Neuronal stem cell (in vitro differentiated cells): Measurements from ENCODE around the gene RBFOX2.

ENCODE experiments used
- DNase-seq: peaks from one replicate; pipeline ENCODE4 v3.0.0-alpha.2; 2013; ENCODE audit warnings: low spot score
- H2AFZ ChIP-seq: one replicate; pipeline ENCODE4 v1.6.1; 2013; ENCODE audit warnings: mild to moderate bottlenecking, low read length, inconsistent platforms
- H2AK5ac ChIP-seq: 2 replicates; pipeline ENCODE4 v1.6.1; 2013; ENCODE audit warnings: low read depth, mild to moderate bottlenecking, inconsistent platforms, low read length, moderate library complexity, mixed read lengths
- H2BK120ac ChIP-seq: 2 replicates; pipeline ENCODE4 v1.6.1; 2013; ENCODE audit warnings: low read depth, mild to moderate bottlenecking, inconsistent platforms, low read length, moderate library complexity, mixed read lengths
- H2BK12ac ChIP-seq: one replicate; pipeline ENCODE4 v1.6.1; 2013; ENCODE audit warnings: low read length, inconsistent platforms
- H2BK15ac ChIP-seq: 2 replicates; pipeline ENCODE4 v1.6.1; 2013; ENCODE audit warnings: mild to moderate bottlenecking, low read length, inconsistent platforms, mixed read lengths
- H2BK5ac ChIP-seq: one replicate; pipeline ENCODE4 v1.6.1; 2013; ENCODE audit warnings: inconsistent platforms, mild to moderate bottlenecking, low read length, moderate library complexity
- H3K14ac ChIP-seq: one replicate; pipeline ENCODE4 v1.6.1; 2013; ENCODE audit warnings: low read length, inconsistent platforms
- H3K18ac ChIP-seq: 2 replicates; pipeline ENCODE4 v1.6.1; 2013; ENCODE audit warnings: low read length, inconsistent platforms
- H3K23ac ChIP-seq: 2 replicates; pipeline ENCODE4 v1.6.1; 2013; ENCODE audit warnings: low read depth, mild to moderate bottlenecking, mixed read lengths, low read length, inconsistent platforms; ENCODE audit not compliant: poor library complexity
- H3K27ac ChIP-seq: replicated peaks from 3 replicates; pipeline ENCODE4 v1.5.1; 2013; ENCODE audit warnings: low read length, inconsistent platforms
- H3K27me3 ChIP-seq, 3 experiments: 2 replicates each; pipeline ENCODE4 v1.6.1; 2013; ENCODE audit warnings: low read length in 3 of 3, mild to moderate bottlenecking in 2 of 3, inconsistent platforms in 1 of 3, low read depth in 1 of 3, mixed read lengths in 1 of 3, moderate library complexity in 1 of 3; ENCODE audit not compliant: control insufficient read depth in 3 of 3, insufficient read depth in 3 of 3
- H3K36me3 ChIP-seq, 2 donors: replicated peaks in 1 of 2; 2 replicates each; pipeline ENCODE4 v1.6.1; 2013; ENCODE audit warnings: low read length in 2 of 2; ENCODE audit not compliant: control insufficient read depth in 2 of 2, insufficient read depth in 2 of 2
- H3K4ac ChIP-seq: 2 replicates; pipeline ENCODE4 v1.6.1; 2013; ENCODE audit warnings: inconsistent platforms, mild to moderate bottlenecking, low read length, moderate library complexity
- H3K4me1 ChIP-seq, 2 donors: 1 replicate in 1 of 2; 2 replicates in 1 of 2; pipeline ENCODE4 v1.6.1; 2013; ENCODE audit warnings: low read length in 2 of 2, low read depth in 1 of 2; ENCODE audit not compliant: control insufficient read depth in 2 of 2, insufficient read depth in 1 of 2
- H3K4me2 ChIP-seq: one replicate; pipeline ENCODE4 v1.6.1; 2013; ENCODE audit warnings: mild to moderate bottlenecking, low read length, inconsistent platforms; ENCODE audit not compliant: insufficient read depth, poor library complexity, severe bottlenecking
- H3K4me3 ChIP-seq, 2 donors: 2 replicates each; pipeline ENCODE4 v1.5.1; 2013; ENCODE audit warnings: low read length in 2 of 2, mild to moderate bottlenecking in 2 of 2, inconsistent platforms in 1 of 2, moderate library complexity in 1 of 2
- H3K79me1 ChIP-seq: one replicate; pipeline ENCODE4 v1.6.1; 2013; ENCODE audit warnings: low read depth, mild to moderate bottlenecking, inconsistent platforms, low read length, moderate library complexity
- H3K9ac ChIP-seq: one replicate; pipeline ENCODE4 v1.6.1; 2013; ENCODE audit warnings: mild to moderate bottlenecking, low read depth, low read length, inconsistent platforms; ENCODE audit not compliant: poor library complexity
- H3K9me3 ChIP-seq, 2 donors: replicated peaks in 1 of 2; 2 replicates each; pipeline versions ENCODE3 to v1.6.1; 2013; ENCODE audit warnings: low read length in 2 of 2, mild to moderate bottlenecking in 2 of 2, inconsistent platforms in 1 of 2, low read depth in 1 of 2, mixed read lengths in 1 of 2, moderate library complexity in 1 of 2; ENCODE audit not compliant: control insufficient read depth in 2 of 2, insufficient read depth in 1 of 2
- H4K8ac ChIP-seq: one replicate; pipeline ENCODE4 v1.6.1; 2013; ENCODE audit warnings: low read depth, mild to moderate bottlenecking, inconsistent platforms, low read length, moderate library complexity
- H4K91ac ChIP-seq: one replicate; pipeline ENCODE4 v1.6.1; 2013; ENCODE audit warnings: low read length, low read depth, mild to moderate bottlenecking, inconsistent platforms; ENCODE audit not compliant: poor library complexity
- WGBS, 2 donors: extraction: QIAGEN DNeasy Blood & Tissue Kit; methylation state at CpG; one replicate each; pipeline ENCODE4 v1.1.7; 2013; ENCODE audit warnings: missing lambda C conversion rate in 2 of 2, mixed read lengths in 1 of 2; ENCODE audit not compliant: insufficient read length in 2 of 2, insufficient replicate concordance in 1 of 2; ENCODE audit errors: extremely low coverage in 2 of 2; 5-methylcytosine and 5-hydroxymethylcytosine counted together

The RBFOX2 gene

DNA sequence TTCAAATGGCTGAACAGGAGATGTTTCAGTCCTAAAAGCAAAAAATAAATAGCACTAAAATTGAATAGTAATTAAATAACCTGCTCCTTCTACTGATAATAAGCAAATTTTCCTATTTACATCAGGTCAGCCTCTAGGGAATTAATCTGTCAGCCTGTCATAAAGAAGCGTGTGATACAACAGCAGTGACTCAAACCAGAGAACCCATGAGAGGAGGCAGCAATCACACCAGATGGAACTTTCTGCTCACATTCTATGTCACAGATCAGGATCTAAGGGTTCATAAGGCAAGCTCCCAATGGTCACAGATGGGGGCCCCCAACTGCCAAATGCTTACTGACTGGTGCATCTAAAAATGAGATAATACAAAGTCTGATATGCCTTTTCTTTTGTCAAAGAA lies 41.1 kb downstream of the RBFOX2 start:
- Histone ChIP-seq H2AK5ac (no peak overlapping the region), H3K4me3 (no peak overlapping the region), H2BK15ac (no peak overlapping the region), H3K36me3 (peaks cover 0 to 19% of the 10 kb centered on the region in 2 donors), H3K9ac (no peak overlapping the region), H2BK12ac (no peak overlapping the region), H3K79me1 (peaks cover 2% of the 10 kb centered on the region), H3K4me2 (no peak overlapping the region), H4K91ac (no peak overlapping the region), H3K23ac (no peak overlapping the region), H3K27ac (no peak overlapping the region), H3K14ac (no peak overlapping the region), H2AFZ (no peak overlapping the region), H3K4me1 (peaks cover 0 to 16% of the 10 kb centered on the region in 2 donors), H4K8ac (no peak overlapping the region), H3K4ac (no peak overlapping the region), H3K27me3 (no peaks in the 10 kb centered on the region), H2BK5ac (no peak overlapping the region), H2BK120ac (no peak overlapping the region), H3K9me3 (no peaks in the 10 kb centered on the region), H3K18ac (no peak overlapping the region)
- no CpG with 5 or more reads among the region's 1 CpG for WGBS, 2 donors
- no peak for DNase-seq

DNA sequence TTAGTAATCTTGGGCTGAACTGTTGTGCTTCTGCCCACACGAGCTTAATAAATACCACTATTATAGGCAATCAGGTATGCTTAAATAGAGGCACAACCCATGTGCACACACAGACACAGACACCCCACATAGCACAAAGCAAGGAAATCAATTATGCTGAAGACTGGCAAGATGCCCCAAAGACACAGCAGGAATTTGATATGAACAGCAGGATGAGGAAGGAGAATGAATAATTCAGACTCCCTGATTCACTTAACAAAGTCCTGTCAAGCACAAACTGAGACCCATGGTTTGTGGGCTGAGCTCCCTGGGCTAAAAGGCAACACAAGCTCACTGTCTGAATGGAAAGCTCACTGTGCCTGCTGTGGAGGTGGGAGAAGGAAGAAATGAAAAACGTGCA lies 42.5 kb downstream of the RBFOX2 start:
- H3K9ac ChIP-seq, result no peak overlapping the region
- no peak overlapping the region for H3K4me3 ChIP-seq
- H2AFZ ChIP-seq, result no peak overlapping the region
- H2BK120ac ChIP-seq, result no peak overlapping the region
- peaks cover 0 to 11% of the 10 kb centered on the region in 2 donors for H3K36me3 ChIP-seq
- no peak overlapping the region for H3K4ac ChIP-seq
- H3K4me1 ChIP-seq, result peaks cover 6 to 16% of the 10 kb centered on the region in 2 donors
- no peak overlapping the region for H3K4me2 ChIP-seq
- no peak overlapping the region for H3K23ac ChIP-seq
- WGBS, 2 donors, result no CpG with 5 or more reads among the region's 2 CpGs
- no peak overlapping the region for H2BK15ac ChIP-seq
- H4K91ac ChIP-seq, result no peak overlapping the region
- no peak overlapping the region for H3K27ac ChIP-seq
- peaks cover 2% of the 10 kb centered on the region for H3K79me1 ChIP-seq
- H2AK5ac ChIP-seq, result no peak overlapping the region
- DNase-seq, result no peak
- no peaks in the 10 kb centered on the region for H3K27me3 ChIP-seq
- no peaks in the 10 kb centered on the region for H3K9me3 ChIP-seq
- no peak overlapping the region for H2BK12ac ChIP-seq
- no peak overlapping the region for H2BK5ac ChIP-seq
- H3K18ac ChIP-seq, result no peak overlapping the region
- no peak overlapping the region for H4K8ac ChIP-seq
- H3K14ac ChIP-seq, result no peak overlapping the region

DNA sequence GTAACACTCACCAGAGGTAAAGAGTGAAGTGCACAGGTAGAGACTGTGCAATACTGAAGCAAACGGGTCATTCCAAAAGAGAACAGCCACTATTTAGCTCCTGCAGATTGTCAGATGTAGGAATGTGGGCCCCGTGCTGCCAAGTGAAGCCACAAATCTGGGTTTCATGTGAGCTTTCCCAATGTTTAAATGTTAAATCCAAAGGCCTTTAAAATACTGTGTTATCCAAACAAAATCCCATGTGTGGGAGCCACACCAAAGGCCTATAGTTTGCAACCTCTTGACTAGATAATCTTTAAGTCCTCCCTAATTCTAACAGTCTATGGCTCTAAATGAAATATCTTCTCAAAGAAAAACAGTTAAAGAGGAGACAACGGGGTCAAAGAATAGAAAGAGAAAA lies 43.3 kb downstream of the RBFOX2 start:
- Histone ChIP-seq H2BK120ac (no peak overlapping the region), H3K18ac (no peak overlapping the region), H3K36me3 (peaks cover 0 to 11% of the 10 kb centered on the region in 2 donors), H3K9me3 (no peaks in the 10 kb centered on the region), H2BK15ac (no peak overlapping the region), H3K4me3 (no peak overlapping the region), H3K14ac (no peak overlapping the region), H3K79me1 (peaks cover 2% of the 10 kb centered on the region), H3K23ac (no peak overlapping the region), H4K91ac (no peak overlapping the region), H2AK5ac (no peak overlapping the region), H3K4me1 (peaks cover 6 to 16% of the 10 kb centered on the region in 2 donors), H2BK12ac (no peak overlapping the region), H4K8ac (no peak overlapping the region), H2BK5ac (no peak overlapping the region), H3K27ac (no peak overlapping the region), H3K4ac (no peak overlapping the region), H3K27me3 (no peaks in the 10 kb centered on the region), H3K9ac (no peak overlapping the region), H3K4me2 (no peak overlapping the region), H2AFZ (no peak overlapping the region)
- WGBS, 2 donors, result no CpG with 5 or more reads among the region's 3 CpGs
- no peak for DNase-seq

DNA sequence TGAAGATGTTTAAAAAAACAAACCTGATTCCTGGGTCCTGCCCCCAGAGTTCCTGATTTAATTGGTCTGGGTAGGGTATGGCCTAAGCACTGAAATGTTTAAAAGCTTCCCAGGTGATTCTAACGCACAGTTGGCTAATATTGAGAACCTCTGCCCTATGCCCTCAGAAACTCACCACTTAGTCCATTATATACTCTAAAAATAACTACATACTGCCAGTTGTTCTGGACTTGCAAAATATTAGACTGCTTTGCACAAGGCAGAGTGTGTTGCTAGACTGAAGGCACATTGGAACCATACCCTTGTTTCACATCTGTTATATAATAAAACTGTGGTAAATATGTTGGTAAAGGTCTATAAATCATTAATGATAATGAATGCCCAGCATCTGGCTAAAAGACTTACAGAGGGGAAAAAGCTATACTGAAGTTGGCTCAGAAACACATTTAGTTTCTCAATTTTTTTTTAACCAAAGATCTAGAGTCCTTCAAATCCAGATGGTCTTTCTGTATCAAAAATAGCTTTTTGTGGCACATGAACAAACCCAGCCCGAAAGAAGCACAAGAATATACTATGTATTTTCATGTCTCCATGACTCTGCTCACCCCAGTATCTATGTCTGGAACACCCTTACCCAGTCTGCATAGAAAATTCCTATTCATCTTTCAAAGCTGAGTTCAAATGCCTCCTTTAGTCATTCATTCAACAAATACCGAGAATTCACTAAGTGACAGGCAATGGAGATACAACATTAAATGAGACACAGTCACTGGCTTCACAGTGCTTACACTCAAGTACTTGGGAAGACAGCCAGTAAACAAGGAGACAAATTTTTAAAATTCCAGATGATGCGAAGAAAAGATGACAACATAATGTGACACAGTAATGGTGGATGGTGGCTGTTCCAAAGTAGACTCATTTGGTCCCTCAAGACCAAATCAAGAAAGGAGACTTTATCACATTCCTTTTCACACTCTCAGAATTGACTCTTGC lies 44.1 kb downstream of the RBFOX2 start:
- Histone ChIP-seq H2AK5ac (no peak overlapping the region), H2BK12ac (no peak overlapping the region), H4K8ac (no peak overlapping the region), H3K18ac (no peak overlapping the region), H3K36me3 (peaks cover 0 to 7% of the 10 kb centered on the region in 2 donors), H4K91ac (no peak overlapping the region), H2AFZ (no peak overlapping the region), H3K4me1 (peaks cover 6 to 16% of the 10 kb centered on the region in 2 donors), H3K27me3 (no peaks in the 10 kb centered on the region), H3K14ac (no peak overlapping the region), H3K4ac (no peak overlapping the region), H3K9ac (no peak overlapping the region), H2BK15ac (no peak overlapping the region), H3K4me2 (no peak overlapping the region), H3K79me1 (peaks cover 2% of the 10 kb centered on the region), H3K27ac (no peak overlapping the region), H2BK120ac (no peak overlapping the region), H2BK5ac (no peak overlapping the region), H3K4me3 (no peak overlapping the region), H3K23ac (no peak overlapping the region), H3K9me3 (no peaks in the 10 kb centered on the region)
- no CpG with 5 or more reads among the region's 4 CpGs for WGBS, 2 donors
- no peak for DNase-seq
